Stimulated activated effector memory CD8-positive, alpha-beta T cell treated with anti-CD3 and anti-CD28 coated beads, Interleukin-12 subunit alpha, Interleukin-12 subunit beta, amount 100 ng/mL, for 72 hours (primary cell): ENCODE results near the gene INSC.
A peak's percentile ranks its signal among the peaks of the same experiment; 100 is the strongest.

ENCODE experiments used
- ATAC-seq: fragments of 150-1000 bp; cut with Tn5 transposase; 2 replicates; pipeline ENCODE4 v1.10.0; 2021
- DNase-seq, 2 donors: peaks; one replicate each; pipeline ENCODE4 v3.0.0; 2021 to 2022; ENCODE audit warnings: low spot score in 2 of 2
- H3K27ac Mint-ChIP-seq: one replicate; pipeline ENCODE4 v1.8.0; 2022; ENCODE audit warnings: mild to moderate bottlenecking, mixed read lengths
- H3K36me3 Mint-ChIP-seq: one replicate; pipeline ENCODE4 v1.8.0; 2022; ENCODE audit warnings: mild to moderate bottlenecking, mixed read lengths
- H3K4me1 Mint-ChIP-seq: one replicate; pipeline ENCODE4 v1.8.0; 2022; ENCODE audit warnings: mixed read lengths
- H3K4me3 Mint-ChIP-seq: one replicate; pipeline ENCODE4 v1.8.0; 2022; ENCODE audit warnings: mild to moderate bottlenecking, mixed read lengths
- H3K9me3 Mint-ChIP-seq: one replicate; pipeline ENCODE4 v1.8.0; 2022; ENCODE audit warnings: mixed read lengths

The INSC gene

GRCh38 chr11:15232496-15232895, 117.8 kb downstream of the INSC start:
- DNase-seq (no peak), ATAC-seq (no peak)
- H3K4me3 Mint-ChIP-seq = no peak overlapping the region
- no peaks in the 10 kb centered on the region for H3K4me1 Mint-ChIP-seq
- H3K9me3 Mint-ChIP-seq = no peaks in the 10 kb centered on the region
- H3K27ac Mint-ChIP-seq = no peak overlapping the region
- H3K36me3 Mint-ChIP-seq = no peaks in the 10 kb centered on the region

GRCh38 chr11:15233371-15234165, 118.8 kb downstream of the INSC start:
- no peaks in the 10 kb centered on the region for H3K4me1 Mint-ChIP-seq
- no peaks in the 10 kb centered on the region for H3K36me3 Mint-ChIP-seq
- H3K4me3 Mint-ChIP-seq = no peak overlapping the region
- no peak overlapping the region for H3K27ac Mint-ChIP-seq
- H3K9me3 Mint-ChIP-seq = no peaks in the 10 kb centered on the region
- ATAC-seq (no peak), DNase-seq (no peak)

- ATAC-seq (peak; percentile 44), DNase-seq (no peak)
- H3K4me1 Mint-ChIP-seq = no peaks in the 10 kb centered on the region
- no peak overlapping the region for H3K27ac Mint-ChIP-seq
- H3K36me3 Mint-ChIP-seq = no peaks in the 10 kb centered on the region
- no peaks in the 10 kb centered on the region for H3K9me3 Mint-ChIP-seq
- H3K4me3 Mint-ChIP-seq = no peak overlapping the region
These were observed 120.1 kb downstream of the INSC start for GRCh38 chr11:15234796-15235195.

GRCh38 chr11:15236559-15236958, 121.8 kb downstream of the INSC start:
- DNase-seq (no peak), ATAC-seq (no peak)
- H3K36me3 Mint-ChIP-seq = no peaks in the 10 kb centered on the region
- no peaks in the 10 kb centered on the region for H3K4me1 Mint-ChIP-seq
- H3K27ac Mint-ChIP-seq = no peak overlapping the region
- no peaks in the 10 kb centered on the region for H3K9me3 Mint-ChIP-seq
- H3K4me3 Mint-ChIP-seq = no peak overlapping the region

- no peak for ATAC-seq
- no peaks in the 10 kb centered on the region for H3K9me3 Mint-ChIP-seq
- no peak for DNase-seq
- no peak overlapping the region for H3K4me3 Mint-ChIP-seq
- H3K36me3 Mint-ChIP-seq = no peaks in the 10 kb centered on the region
- no peaks in the 10 kb centered on the region for H3K4me1 Mint-ChIP-seq
- H3K27ac Mint-ChIP-seq = no peak overlapping the region
These were observed 124.1 kb downstream of the INSC start for GRCh38 chr11:15238856-15239255.

- H3K4me3 Mint-ChIP-seq = no peak overlapping the region
- ATAC-seq (no peak), DNase-seq (no peak)
- H3K36me3 Mint-ChIP-seq = no peaks in the 10 kb centered on the region
- no peak overlapping the region for H3K27ac Mint-ChIP-seq
- H3K4me1 Mint-ChIP-seq = no peaks in the 10 kb centered on the region
- H3K9me3 Mint-ChIP-seq = no peaks in the 10 kb centered on the region
These were observed 134.0 kb downstream of the INSC start for GRCh38 chr11:15248749-15249148.

GRCh38 chr11:15258433-15259165, 143.9 kb downstream of the INSC start:
- no peak for DNase-seq
- no peak overlapping the region for H3K27ac Mint-ChIP-seq
- no peak for ATAC-seq

GRCh38 chr11:15266999-15267398, 152.3 kb downstream of the INSC start:
- Mint-ChIP-seq H3K27ac (no peak overlapping the region), H3K9me3 (peaks cover 10% of the 10 kb centered on the region), H3K4me1 (no peaks in the 10 kb centered on the region), H3K4me3 (no peak overlapping the region), H3K36me3 (no peaks in the 10 kb centered on the region)
- ATAC-seq (no peak), DNase-seq (no peak)

More at GRCh38 chr11:15258433-15259165, 143.9 kb downstream of the INSC start:
- H3K4me1 Mint-ChIP-seq = no peaks in the 10 kb centered on the region
- no peaks in the 10 kb centered on the region for H3K36me3 Mint-ChIP-seq
- H3K9me3 Mint-ChIP-seq = no peaks in the 10 kb centered on the region
- no peak overlapping the region for H3K4me3 Mint-ChIP-seq

GRCh38 chr11:15268598-15268997, 153.9 kb downstream of the INSC start:
- ATAC-seq = no peak
- H3K27ac Mint-ChIP-seq = no peak overlapping the region

GRCh38 chr11:15275141-15275540, 160.4 kb downstream of the INSC start:
- no peaks in the 10 kb centered on the region for H3K9me3 Mint-ChIP-seq
- H3K4me1 Mint-ChIP-seq = no peaks in the 10 kb centered on the region
- no peak overlapping the region for H3K4me3 Mint-ChIP-seq
- no peaks in the 10 kb centered on the region for H3K36me3 Mint-ChIP-seq
- no peak overlapping the region for H3K27ac Mint-ChIP-seq
- ATAC-seq (no peak), DNase-seq (no peak)

More at GRCh38 chr11:15268598-15268997, 153.9 kb downstream of the INSC start:
- Mint-ChIP-seq H3K9me3 (peaks cover 10% of the 10 kb centered on the region), H3K36me3 (no peaks in the 10 kb centered on the region), H3K4me1 (no peaks in the 10 kb centered on the region), H3K4me3 (no peak overlapping the region)
- DNase-seq = no peak

- ATAC-seq = no peak
- Mint-ChIP-seq H3K27ac (no peak overlapping the region), H3K4me3 (no peak overlapping the region), H3K4me1 (no peaks in the 10 kb centered on the region), H3K9me3 (no peaks in the 10 kb centered on the region), H3K36me3 (no peaks in the 10 kb centered on the region)
- DNase-seq = no peak
These were observed 161.9 kb downstream of the INSC start for GRCh38 chr11:15276621-15277020.

- DNase-seq (no peak), ATAC-seq (no peak)
- no peak overlapping the region for H3K27ac Mint-ChIP-seq
- H3K9me3 Mint-ChIP-seq = no peaks in the 10 kb centered on the region
- no peaks in the 10 kb centered on the region for H3K4me1 Mint-ChIP-seq
- no peaks in the 10 kb centered on the region for H3K36me3 Mint-ChIP-seq
- no peak overlapping the region for H3K4me3 Mint-ChIP-seq
These were observed 163.4 kb downstream of the INSC start for GRCh38 chr11:15278128-15278527.

- ATAC-seq = no peak
- no peaks in the 10 kb centered on the region for H3K36me3 Mint-ChIP-seq
- no peak for DNase-seq
- no peak overlapping the region for H3K4me3 Mint-ChIP-seq
- H3K27ac Mint-ChIP-seq = no peak overlapping the region
- H3K9me3 Mint-ChIP-seq = no peaks in the 10 kb centered on the region
- no peaks in the 10 kb centered on the region for H3K4me1 Mint-ChIP-seq
These were observed 165.7 kb downstream of the INSC start for GRCh38 chr11:15280393-15280792.

GRCh38 chr11:15282754-15283153, 168.0 kb downstream of the INSC start:
- no peaks in the 10 kb centered on the region for H3K4me1 Mint-ChIP-seq
- ATAC-seq (no peak), DNase-seq (no peak)
- H3K4me3 Mint-ChIP-seq = no peak overlapping the region
- H3K9me3 Mint-ChIP-seq = no peaks in the 10 kb centered on the region
- H3K36me3 Mint-ChIP-seq = no peaks in the 10 kb centered on the region
- no peak overlapping the region for H3K27ac Mint-ChIP-seq

GRCh38 chr11:15286465-15286864, 171.7 kb downstream of the INSC start:
- Mint-ChIP-seq H3K4me1 (no peaks in the 10 kb centered on the region), H3K9me3 (no peaks in the 10 kb centered on the region), H3K36me3 (no peaks in the 10 kb centered on the region), H3K27ac (no peak overlapping the region), H3K4me3 (no peak overlapping the region)
- ATAC-seq (no peak), DNase-seq (no peak)

- Mint-ChIP-seq H3K27ac (no peak overlapping the region), H3K9me3 (no peaks in the 10 kb centered on the region), H3K4me1 (no peaks in the 10 kb centered on the region), H3K4me3 (no peak overlapping the region), H3K36me3 (no peaks in the 10 kb centered on the region)
- DNase-seq = no peak
- ATAC-seq = no peak
These were observed 174.1 kb downstream of the INSC start for GRCh38 chr11:15288863-15289262.
